NCI-H748 treated with DMSO at 0.1 percent for 48 hours (cell line): ENCODE measurements around the gene MSH3.

ENCODE experiments used
- DNase-seq: peaks from one replicate; lab custom pipeline; 2025; lab: John Stamatoyannopoulos, UW

Gene MSH3

DNA sequence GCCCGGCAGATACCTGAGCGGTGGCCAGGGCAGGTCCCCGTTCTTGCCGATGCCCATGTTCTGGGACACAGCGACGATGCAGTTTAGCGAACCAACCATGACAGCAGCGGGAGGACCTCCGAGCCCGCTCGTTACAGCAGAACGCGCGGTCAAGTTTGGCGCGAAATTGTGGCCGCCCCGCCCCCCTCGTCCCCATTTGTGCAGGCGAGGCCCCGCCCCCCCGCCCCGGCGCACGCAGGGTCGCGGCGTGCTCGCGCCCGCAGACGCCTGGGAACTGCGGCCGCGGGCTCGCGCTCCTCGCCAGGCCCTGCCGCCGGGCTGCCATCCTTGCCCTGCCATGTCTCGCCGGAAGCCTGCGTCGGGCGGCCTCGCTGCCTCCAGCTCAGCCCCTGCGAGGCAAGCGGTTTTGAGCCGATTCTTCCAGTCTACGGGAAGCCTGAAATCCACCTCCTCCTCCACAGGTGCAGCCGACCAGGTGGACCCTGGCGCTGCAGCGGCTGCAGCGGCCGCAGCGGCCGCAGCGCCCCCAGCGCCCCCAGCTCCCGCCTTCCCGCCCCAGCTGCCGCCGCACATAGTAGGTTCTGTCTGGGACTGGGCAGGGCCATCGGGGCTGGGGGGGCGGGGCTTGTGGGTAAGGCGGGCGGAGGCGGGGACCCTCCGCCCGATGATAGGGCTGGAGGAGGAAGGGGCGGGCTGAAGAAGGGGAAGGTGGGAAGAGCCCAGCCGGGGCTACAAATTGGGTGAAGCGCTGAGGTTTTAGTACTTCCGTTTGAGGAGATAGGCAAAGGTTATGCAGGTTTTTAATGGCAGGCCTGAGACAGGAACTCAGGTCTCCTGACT, at the start of gene MSH3, which contains the start of gene DHFR:
Gene MSH3, plus strand, starts transcription at position 262 of the 840 bp plus-strand sequence. Its CDS starts 76 bp downstream, at position 338.
Gene DHFR, minus strand, starts transcription at position 593 of the 840 bp plus-strand sequence. Its CDS starts 494 bp downstream, at position 99.
- peak; percentile 92 for DNase-seq

DNA sequence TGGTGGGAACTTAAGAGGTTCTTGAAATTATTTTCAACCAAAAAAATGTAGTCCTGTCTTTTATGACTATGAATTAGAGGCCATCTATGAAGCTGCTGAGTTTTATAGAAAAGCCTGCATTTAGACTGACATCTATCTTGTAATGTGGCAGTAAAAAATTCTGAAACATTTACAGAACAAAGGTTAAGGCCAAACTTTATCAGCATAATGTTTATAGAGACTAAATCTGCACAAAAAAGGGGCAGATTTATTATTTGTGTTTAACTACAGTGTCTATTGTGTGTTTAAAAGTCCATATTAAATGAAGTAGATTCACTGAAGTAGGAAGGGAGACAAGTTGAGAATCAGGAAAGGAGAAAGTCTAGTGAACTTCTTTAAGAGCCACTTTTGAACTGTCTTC, 47.1 kb upstream of the MSH3 start:
- no peak for DNase-seq

DNA sequence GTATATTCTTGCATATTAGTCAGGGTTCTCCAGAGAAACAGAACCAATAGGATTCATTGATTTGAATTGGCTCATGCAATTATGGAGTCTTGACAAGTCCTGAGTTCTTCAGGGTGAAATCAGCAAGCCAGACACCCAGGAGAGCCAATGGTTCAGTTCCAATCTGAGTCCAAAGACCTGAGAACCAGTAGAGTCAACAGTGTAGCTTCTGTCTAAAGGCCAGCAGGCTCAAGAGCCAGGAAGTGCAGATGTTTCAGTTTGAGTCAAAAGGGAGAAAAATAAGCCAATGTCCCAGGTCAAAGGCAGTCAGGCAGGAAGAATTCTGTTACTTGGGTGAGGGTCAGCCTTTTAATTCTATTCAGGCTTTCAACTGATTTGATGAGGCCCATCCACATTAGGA, 46.6 kb upstream of the MSH3 start:
- no peak for DNase-seq

DNA sequence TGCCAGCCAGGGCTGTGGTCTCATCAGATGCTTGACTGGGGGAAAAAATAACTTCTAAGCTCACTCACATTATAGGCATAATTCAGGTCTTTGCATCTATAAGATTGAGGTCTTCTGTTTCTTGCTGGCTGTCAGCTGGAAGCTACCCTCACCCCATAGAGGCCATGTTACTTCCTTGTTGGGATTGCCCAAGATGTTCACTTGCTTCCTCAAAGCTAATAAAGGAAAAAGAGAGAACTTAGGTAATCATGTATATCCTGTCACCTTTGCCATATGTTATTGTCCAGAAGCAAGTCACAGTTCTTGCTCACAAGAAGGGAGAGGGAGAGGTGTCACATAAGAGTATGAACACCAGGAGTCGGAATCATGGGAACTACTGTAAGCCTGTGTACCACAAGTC, 45.7 kb upstream of the MSH3 start:
- no peak for DNase-seq

DNA sequence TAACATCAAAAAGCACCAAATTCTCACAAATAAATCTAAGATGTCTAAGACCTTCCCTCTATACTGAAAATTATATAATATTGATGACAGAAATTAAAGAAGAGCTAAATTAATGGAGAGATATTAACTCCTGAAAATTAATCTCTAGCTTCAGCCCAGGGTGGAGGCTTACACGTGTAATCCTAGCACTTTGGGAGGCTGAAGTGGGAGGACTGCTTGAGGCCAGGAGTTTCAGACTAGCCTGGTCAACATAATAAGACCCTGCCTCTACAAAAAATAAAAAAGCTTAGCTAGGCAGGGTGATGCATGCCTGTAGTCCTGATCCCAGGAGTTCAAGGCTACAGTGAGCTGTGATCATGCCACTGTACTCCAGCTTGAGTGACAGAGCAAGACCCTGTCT, 44.8 kb upstream of the MSH3 start:
- DNase-seq: no peak

DNA sequence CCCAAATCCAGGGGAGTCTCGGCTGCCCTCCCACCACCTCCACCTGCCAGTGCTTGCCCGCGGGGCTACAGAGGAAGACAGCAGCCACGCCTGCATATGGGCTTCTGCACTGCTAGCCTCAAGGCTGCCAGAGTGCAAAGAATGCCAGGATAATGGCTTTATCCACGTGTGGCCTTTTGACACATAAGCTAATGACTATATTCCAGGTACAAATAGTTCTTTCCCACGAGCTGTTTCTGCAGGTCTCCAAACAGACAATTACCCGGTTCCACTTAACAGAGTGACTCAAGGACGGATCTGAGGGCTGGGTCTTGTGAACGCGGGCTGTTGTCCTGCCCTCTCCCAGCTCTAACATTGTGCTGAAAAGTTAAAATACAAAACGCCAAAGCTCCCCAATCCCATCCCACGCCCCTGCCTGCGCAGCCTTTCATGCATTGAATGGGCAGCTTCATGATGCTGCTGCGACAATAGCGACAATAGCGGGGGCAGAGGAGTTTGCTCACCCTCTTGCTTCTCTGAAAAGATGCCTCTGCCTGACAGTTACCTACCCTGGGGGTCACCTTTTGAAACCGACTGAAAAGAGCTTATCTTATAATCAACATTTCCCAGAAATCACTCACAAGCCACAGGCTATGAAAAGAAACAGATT, 39.1 kb upstream of the MSH3 start:
- DNase-seq: no peak

DNA sequence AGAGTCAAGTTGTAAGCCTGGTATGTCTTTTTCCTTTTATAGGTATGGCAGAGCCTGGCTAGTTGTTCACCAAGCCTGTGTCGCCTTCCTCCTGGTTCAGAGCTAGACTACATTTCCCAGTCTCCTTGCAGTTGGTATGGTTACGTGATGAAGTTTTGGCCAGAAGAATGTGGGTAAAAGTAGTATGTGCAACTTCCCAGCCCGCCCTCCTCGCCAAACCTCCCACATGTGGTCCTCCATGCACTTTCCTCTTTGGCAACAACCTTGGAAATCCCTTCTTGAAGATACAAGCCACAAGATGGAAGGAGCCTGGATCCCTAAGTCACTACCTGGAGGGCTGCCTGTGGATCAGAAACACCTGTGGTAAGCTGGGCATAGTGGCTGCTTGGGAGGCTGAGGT, 36.0 kb upstream of the MSH3 start:
- DNase-seq: no peak

DNA sequence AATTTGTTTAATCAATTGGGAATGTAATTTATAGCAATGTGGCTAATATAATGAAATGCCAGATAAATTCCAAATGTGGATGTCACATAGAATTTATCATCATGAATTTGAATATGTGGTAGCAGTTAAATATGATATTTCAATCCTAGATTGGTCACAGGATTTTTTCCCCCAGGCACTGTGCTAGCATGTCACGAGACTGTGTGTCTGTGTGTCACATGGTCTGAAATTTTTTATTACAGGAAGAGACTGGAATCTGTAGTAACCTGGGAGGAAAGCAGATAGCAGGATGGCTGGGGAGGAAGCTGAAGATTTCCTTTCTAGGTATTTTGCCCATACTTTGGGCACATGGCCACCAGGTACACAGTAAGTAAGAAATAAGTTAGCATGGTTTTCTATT, 35.4 kb upstream of the MSH3 start:
- no peak for DNase-seq

DNA sequence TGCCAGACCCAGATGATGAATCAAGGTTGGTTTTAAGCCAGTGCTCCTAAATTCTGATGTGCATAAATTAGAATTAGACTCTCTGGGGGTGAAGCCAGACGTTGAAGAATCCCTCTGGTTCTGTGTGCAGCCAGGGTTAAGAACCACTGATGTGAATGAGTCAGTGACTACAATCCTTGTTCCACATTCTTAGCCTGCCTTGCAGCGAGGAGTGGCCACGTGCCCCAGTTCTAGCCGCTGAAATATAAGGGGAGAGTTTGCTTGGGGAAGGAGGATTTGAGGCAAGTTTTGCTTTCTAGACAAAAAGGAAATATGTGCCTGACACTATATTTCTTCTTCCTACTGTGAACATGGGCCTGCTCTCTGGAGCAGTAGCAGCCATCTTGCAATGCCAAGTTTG, 34.2 kb upstream of the MSH3 start:
- no peak for DNase-seq

DNA sequence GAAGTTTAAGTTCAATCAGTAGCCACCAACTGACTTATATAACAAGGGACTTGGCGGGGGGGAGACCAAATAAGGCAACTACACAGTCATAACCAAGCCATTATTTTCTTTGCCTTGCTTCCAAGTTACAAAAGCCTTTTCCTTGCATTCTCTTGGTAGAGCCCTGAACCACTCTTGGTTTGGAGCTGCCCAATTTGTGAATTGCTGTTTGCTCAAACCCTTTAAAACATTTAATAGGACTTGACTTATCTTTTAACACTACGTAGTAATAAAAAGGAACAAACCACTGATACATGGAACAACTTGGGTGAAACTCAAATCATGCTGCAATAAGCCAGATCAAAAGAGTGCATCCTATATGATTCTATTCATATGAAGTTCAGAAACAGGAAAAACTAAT, 31.7 kb upstream of the MSH3 start:
- DNase-seq: no peak

DNA sequence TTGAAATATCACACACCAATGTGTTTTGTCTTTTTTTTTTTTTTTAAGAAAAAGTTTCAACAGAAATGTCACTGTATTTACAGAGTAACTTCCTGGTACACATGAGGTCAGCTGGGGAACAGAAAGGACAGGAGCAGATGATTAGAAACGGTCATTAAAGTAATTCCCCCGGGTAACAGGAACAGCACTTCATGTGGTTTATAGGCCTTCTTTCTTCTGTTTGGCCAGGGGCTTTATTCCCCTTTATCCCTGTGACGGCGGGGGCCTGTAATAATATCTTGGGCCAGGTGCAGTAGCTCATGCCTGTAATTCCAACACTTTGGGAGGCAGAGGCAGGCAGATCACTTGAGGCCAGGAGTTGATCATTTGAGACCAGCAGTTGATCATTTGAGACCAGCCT, 30.5 kb upstream of the MSH3 start:
- DNase-seq: no peak

DNA sequence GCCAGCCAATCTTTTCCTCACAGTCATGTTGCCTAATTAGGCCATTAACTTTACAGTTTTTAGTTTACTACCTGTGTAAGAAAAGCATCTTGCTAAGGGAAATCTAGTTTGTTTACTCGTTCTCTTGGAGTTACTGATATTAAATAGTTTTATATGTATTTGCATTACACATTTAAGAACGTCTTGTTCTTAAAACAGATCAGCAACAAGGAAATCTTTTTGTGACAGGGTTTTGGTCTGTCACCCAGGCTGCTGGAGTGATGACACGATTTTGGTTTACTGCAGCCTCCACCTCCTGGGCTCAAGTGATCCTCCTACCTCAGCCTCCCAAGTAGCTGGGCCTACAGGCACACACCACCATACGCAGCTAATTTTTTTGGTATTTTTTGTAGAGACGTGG, 29.2 kb upstream of the MSH3 start:
- DNase-seq: no peak

DNA sequence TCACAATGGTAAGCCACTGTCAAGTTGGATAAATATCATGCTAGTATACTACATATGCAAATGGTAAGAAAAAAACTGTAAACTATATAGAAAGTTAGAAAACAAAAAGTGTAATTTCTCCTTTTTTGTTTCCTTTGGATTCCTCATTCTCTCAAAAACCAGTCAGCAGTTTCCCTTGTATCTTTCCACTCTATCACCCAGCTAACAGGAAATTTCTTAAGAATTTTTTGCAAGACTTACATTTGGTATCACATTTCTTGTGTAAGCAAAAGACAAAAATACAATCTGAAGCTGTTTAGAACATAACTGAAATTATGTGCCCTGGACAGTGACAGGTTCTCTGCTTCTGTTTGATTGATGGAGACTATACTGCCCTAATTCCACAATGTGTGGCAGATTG, 25.2 kb upstream of the MSH3 start:
- DNase-seq: no peak

DNA sequence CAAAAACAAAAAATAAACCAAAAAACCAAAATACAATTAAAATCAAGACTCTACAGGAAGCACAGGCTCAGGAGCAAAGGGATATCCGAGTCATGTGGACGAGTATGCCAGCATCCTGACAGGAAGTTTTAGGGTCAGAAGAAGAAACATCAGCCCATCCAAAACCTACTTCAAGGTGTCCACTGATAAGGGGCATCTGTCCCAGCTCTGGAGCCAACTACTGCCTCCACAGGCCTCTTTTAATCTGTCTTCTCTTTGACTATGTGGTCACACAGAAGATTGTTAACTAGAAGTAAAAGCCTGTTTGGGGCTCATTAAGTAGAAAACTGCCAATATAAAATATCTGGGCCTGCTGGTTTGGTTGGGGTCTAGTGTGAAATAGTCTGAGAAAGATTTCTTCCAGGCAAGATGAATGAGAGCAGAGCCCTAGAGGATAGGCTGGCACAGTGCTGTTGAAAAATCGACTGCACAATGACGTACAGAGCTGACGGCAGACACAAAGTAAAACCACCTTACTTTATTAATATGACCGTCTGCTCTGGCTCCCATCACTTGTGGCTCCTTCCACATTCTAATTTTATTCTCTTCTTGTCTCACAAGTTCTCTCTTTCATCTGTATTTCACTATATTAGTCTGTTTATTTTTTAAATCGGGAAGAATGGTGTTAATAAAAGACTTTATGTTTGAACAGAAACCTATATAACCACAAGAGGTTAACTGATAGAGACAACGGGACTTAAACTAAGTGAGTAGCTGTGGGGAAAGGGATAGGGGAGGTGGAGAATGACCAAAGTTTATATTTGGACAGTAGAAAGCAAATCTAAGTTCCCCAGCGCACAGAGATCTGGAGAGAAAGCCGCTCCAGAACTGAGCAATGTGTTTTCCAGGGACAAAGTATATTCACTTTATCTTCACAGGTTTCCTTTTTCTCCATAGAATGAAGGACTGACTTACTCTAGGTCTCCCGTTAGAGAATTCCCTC, 22.9 kb upstream of the MSH3 start:
- DNase-seq: no peak

DNA sequence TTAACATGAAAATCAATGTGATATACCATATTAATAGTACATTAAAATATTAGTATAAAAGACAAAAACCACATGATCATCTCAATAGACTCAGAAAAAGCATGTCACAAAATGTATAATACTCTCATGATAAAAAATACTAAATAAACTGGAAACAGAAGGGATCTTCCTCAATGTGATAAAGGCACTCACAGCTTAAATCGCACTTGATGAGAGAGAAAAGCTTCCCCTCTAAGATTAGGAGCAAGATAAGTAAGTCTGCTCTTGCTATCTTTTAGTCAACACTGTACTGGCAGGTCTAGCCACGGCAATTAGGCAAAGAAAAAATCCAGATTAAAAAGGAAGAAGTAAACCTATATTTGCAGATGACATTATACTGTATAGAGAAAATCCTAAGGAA, 21.8 kb upstream of the MSH3 start:
- DNase-seq: no peak

DNA sequence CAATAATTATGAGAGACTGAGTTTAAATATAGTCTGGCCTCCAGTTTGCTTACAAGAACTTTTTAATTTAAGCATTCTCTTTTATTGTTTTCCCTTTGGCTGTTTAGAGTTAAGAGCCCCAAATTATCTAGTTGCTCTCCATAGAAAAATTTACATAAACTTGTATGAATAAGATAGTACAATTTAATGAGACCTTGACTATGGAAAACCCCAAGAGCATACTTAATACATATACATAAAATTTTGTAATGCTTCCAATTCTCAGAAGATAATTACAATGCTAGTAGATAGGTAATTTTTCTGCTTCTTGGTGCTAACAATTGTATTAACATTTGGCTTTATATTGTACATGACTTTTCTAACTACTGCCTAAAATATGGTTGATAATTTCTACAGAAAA, 20.3 kb upstream of the MSH3 start:
- DNase-seq: no peak

DNA sequence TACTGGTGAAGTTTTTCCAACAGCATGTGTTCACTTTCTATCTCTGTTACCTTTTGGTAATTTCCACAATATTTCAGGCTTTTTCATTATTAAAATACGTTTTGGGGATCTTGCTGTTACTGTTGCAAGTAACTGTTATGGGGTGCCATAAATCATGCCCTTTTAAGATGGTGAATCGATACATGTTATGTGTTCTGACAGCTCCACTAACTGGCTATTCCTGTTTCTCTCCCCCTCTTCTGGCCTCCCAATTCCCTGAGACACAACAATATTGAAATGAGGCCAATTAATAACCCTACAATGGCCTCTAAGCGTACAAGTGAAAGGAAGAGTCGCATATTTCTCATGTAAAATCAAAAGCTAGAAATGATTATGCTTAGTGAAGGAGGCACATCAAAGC, 13.1 kb upstream of the MSH3 start:
- no peak for DNase-seq

DNA sequence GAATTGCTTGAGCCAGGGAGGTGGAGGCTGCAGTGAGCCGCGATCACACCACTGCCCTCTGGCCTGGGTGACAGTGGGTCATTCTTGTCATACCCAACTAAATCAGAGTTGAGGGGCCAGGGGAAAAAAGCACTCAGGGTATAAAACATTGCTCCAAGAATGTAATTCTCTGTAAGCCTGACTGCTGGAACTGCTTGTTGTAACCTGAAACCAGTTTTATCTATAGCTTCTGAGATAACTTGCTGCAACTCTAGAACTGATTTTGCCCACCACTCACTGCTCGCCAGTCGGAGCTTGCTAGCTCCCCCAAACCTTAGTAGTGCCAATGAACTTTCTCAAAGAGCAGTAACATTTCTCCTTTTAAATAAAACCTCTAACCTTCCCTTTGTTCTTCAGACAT, 9.6 kb upstream of the MSH3 start:
- DNase-seq: no peak

DNA sequence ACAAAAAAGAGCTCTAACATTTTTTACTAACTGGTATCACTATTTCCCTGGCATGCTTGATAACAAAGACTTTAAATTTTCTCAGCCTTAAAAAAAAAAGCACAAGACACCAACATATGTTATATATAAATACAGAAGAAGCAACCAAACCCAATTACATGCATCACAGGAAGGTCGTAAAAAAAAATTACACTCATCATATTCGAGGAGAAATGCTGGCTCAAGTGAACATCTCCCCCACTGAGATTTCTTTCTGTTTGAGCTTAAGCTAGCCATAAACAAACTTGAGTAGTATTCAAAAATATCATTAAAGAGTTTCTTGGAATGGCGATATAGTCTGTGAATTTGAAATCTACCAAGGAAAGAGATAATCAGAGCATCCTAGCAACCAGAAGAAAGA, 7.5 kb upstream of the MSH3 start:
- DNase-seq: no peak

DNA sequence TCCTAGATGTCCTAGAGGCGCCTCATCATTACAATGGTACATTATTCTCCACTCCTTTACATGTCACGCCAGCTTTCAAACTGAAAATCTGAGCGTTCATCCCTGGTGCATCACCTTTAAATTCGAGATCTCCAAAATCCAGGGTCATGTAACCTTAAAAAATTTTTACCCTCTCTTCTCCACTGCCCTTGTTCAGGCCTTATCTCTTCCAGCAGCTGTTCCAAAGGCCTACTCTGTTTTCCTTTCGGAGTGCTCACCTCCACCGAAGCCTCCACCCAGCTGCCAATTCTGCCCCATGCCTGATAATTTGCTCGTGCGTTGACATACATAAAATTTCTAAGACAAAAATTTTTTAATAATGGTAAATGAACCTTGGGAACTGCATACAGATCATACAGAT, 950 bp upstream of the MSH3 start:
- DNase-seq: no peak

DNA sequence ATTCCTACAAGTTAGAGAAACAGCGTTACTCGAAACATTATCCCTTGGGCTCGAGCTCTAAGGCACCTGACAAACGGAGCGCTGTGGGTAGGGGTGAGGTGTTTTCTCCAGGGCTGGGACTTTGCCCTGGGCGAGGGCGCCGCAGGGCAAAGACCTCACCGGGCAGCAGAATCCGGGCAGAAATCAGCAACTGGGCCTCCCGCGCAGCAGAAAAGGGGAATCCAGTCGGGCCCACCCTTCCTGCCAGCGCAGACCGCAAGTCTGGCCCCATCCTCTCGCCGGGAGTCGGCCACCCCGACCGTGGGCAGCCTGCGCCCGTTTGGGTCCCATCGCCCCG, 430 bp upstream of the MSH3 start:
- DNase-seq: no peak

DNA sequence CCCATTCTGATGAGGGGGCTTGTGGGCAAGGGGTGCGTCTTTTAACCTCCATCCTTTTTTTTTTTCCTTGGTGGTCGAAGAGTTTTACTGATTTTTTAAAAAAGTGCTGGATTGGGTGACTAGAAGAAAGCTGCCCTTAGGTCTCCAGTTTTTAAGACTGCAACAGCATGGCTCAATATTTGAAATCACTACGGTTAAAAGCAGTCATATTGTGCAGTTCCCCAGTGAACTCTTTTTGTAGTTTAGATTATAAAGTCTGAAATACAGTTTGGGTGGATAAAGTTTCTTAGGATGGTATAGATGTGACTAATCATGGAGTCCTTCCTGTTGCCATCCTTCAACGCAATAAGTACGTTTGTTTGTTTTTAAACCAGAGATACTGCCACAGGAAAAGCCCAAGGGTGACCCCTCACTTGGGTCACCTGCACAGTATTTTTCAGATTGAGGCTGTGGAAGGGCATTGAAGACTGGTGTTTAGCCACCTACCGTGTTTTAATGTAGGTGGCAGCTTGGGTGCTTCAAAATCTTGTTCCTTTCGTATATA, 851 bp downstream of the MSH3 start:
- no peak for DNase-seq
